Lower lobe of right lung (tissue), 2 donors: ENCODE measurements around the gene MALRD1. TPM values are rescaled to one million over a fixed set of nuclear protein-coding genes. Genes with fewer than 3 reads are reported as not detected.

Experiments used
- ATAC-seq, 2 donors: fragments of 200-7000 bp; cut with Tn5 transposase; one replicate each; pipeline ENCODE4 v1.9.1; 2020 to 2022; ENCODE audit warnings: mild to moderate bottlenecking in 2 of 2, moderate library complexity in 2 of 2
- DNase-seq: peaks from one replicate; pipeline ENCODE4 v3.0.0-alpha.2; 2020
- H3K27ac ChIP-seq: fragments of 200-600 bp; one replicate; pipeline ENCODE4 v1.8.0; 2022
- H3K27me3 ChIP-seq: fragments of 200-600 bp; one replicate; pipeline ENCODE4 v1.8.0; 2022; ENCODE audit warnings: low read depth
- H3K36me3 ChIP-seq: fragments of 200-600 bp; one replicate; pipeline ENCODE4 v1.8.0; 2022; ENCODE audit warnings: mild to moderate bottlenecking
- H3K4me1 ChIP-seq: fragments of 200-600 bp; one replicate; pipeline ENCODE4 v1.8.0; 2022
- H3K4me3 ChIP-seq: fragments of 200-600 bp; one replicate; pipeline ENCODE4 v1.8.0; 2022; ENCODE audit warnings: mild to moderate bottlenecking
- H3K9me3 ChIP-seq: fragments of 200-600 bp; one replicate; pipeline ENCODE4 v1.8.0; 2022
- intact Hi-C: fragments of 100-400 bp; cut with DNase I; formaldehyde crosslinking; loops from one replicate; pipeline ENCODE4 v1.11.0; 2022
- total RNA-seq: library from RNA; stranded (reverse); fragmentation: NEBNext Ultra II Directional; extraction: Animal tissue kit (Norgen Biotek cat#: 25700); gene quantifications from one replicate; pipeline ENCODE4 v1.2.1, GENCODE V29; 2021
- TF ChIP-seq, protein P1 (sequence below): fragments of 200-600 bp; IDR thresholded peaks from one replicate; pipeline ENCODE4 v1.8.0; 2022; ENCODE audit warnings: antibody characterized with exemption, mild to moderate bottlenecking
- donor health status: DM: no; HTN: yes; CAD: no; lungs with severe emphysema.

The MALRD1 gene
- total RNA-seq, 1 donor from 2014 or later = 6.0 TPM

DNA sequence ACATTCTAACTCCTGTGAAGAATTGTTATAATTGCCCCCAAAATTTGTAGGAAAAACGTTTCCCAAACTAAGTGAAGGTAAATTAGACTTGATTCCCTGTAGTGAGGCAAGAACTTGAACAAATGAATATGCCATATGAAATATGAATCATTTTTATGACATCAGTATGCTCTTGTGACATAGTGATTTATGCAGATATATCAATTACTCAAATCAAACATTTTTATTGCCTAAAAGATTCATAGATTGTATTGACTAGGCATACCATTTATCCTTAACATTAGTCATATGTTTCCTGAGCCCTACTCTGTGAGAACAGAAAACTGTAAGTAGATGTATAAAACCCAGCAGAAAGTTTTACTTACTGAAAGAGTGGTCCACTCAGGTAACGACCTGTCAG, 245.6 kb downstream of the MALRD1 start:
- H3K27me3 ChIP-seq = no peaks in the 10 kb centered on the region
- intact Hi-C loops = no loop called here

DNA sequence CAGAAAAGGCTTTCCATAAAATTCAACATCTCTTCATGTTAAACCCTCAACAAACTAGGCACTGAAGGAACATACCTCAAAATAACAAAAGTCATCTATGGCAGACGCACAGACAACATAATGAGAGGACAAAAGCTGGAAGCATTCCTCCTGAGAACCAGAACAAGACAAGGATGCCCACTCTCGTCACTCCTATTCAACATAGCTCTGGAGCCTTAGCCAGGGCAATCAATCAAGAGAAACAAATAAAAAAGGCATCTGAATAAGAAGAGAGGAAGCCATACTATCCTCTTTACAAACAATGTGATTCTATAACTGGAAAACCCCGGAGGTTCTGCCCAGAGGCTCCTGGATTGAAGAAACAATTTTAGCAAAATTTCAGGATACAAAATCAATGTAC, 251.0 kb downstream of the MALRD1 start:
- H3K27ac ChIP-seq = no peak overlapping the region
- no peaks in the 10 kb centered on the region for H3K36me3 ChIP-seq
- ATAC-seq (no peak), DNase-seq (no peak)
- no peaks in the 10 kb centered on the region for H3K9me3 ChIP-seq
- H3K27me3 ChIP-seq = no peaks in the 10 kb centered on the region
- H3K4me3 ChIP-seq = no peak overlapping the region
- intact Hi-C loops = no loop called here
- no peaks in the 10 kb centered on the region for H3K4me1 ChIP-seq
- TF ChIP-seq, protein P1, sequence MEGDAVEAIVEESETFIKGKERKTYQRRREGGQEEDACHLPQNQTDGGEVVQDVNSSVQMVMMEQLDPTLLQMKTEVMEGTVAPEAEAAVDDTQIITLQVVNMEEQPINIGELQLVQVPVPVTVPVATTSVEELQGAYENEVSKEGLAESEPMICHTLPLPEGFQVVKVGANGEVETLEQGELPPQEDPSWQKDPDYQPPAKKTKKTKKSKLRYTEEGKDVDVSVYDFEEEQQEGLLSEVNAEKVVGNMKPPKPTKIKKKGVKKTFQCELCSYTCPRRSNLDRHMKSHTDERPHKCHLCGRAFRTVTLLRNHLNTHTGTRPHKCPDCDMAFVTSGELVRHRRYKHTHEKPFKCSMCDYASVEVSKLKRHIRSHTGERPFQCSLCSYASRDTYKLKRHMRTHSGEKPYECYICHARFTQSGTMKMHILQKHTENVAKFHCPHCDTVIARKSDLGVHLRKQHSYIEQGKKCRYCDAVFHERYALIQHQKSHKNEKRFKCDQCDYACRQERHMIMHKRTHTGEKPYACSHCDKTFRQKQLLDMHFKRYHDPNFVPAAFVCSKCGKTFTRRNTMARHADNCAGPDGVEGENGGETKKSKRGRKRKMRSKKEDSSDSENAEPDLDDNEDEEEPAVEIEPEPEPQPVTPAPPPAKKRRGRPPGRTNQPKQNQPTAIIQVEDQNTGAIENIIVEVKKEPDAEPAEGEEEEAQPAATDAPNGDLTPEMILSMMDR = no peak

More for the DNA sequence above, 245.6 kb downstream of the MALRD1 start:
- no peak for ATAC-seq
- Histone ChIP-seq H3K9me3 (no peaks in the 10 kb centered on the region), H3K4me1 (no peaks in the 10 kb centered on the region), H3K27ac (no peak overlapping the region), H3K36me3 (no peaks in the 10 kb centered on the region), H3K4me3 (no peak overlapping the region)
- TF ChIP-seq, protein P1 = no peak
- no peak for DNase-seq

DNA sequence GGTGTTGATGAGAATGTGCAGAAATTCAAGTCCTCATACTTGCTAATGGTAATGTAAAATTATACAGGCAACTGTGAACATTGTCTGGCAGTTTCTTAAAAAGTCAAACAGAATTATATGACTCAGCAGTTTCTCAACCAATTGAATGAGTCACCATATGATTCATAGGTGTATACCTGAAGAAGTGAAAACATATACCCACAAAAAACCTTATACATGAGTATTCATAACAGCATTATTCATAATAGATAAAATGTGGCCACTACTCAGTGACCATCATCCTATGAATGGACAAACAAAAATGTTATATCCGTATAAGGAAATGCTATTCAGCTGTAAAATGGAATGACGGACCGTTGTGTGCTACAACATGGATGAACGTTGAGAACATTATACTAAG, 253.5 kb downstream of the MALRD1 start:
- no peaks in the 10 kb centered on the region for H3K27me3 ChIP-seq
- intact Hi-C loops = no loop called here
- no peak for ATAC-seq
- no peak overlapping the region for H3K4me3 ChIP-seq
- no peak for DNase-seq
- no peaks in the 10 kb centered on the region for H3K4me1 ChIP-seq
- H3K27ac ChIP-seq = no peak overlapping the region
- no peaks in the 10 kb centered on the region for H3K9me3 ChIP-seq
- no peaks in the 10 kb centered on the region for H3K36me3 ChIP-seq
- TF ChIP-seq, protein P1 = no peak

DNA sequence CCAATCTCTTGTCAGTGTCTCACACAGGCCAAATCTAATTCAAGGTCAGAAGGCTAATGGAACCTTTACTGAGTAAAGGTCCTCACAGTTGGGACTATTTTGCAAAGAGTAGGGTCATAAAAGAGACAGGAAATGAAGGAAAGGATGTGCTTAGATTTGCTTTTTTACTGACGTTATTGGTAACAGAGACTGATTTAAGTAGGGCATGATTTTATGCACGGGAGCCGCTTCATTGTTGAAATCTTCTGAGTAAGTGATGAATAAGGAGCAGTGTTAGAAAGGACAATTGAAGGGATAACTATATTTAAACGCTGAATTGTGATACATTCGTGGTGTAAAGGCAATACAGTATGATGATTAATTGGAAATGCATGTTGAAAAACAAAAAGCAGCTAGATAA, 261.5 kb downstream of the MALRD1 start:
- TF ChIP-seq, protein P1 = no peak
- no peaks in the 10 kb centered on the region for H3K36me3 ChIP-seq
- no peaks in the 10 kb centered on the region for H3K27me3 ChIP-seq
- intact Hi-C loops = no loop called here
- DNase-seq = no peak
- H3K9me3 ChIP-seq = no peaks in the 10 kb centered on the region
- H3K27ac ChIP-seq = no peak overlapping the region
- H3K4me3 ChIP-seq = no peak overlapping the region
- no peaks in the 10 kb centered on the region for H3K4me1 ChIP-seq
- ATAC-seq = no peak

DNA sequence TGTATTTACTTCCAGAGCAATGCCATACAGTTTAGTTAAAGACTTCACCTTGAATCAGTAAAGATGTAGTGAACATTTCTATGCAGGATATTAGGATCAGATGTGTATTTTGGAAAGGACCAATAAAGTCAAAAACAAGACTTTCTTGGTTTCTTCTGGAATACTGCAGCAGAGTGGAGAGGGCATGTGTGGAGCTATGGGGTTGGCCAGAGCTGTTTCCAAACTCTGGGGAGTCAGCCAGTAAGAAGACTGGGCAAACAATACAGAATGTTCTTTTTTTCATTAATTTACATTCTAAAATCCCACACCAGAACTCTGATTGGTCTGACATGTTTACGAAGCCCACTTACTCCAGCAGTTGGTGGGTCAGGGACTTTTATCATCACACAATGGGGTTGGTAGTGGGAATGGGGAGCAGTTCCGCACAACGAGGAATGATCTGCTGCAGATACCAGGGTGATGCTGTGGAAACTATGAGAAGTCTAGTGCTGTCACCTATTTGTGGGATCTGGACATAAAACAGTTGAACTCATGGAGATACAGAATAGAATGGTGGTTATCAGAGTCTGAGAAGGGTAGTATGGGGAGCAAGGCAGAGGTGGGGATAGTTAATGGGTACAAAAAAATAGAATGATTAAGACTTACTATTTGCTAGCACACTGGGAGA, 267.7 kb downstream of the MALRD1 start:
- no peak for DNase-seq
- H3K27me3 ChIP-seq = no peaks in the 10 kb centered on the region
- no peak overlapping the region for H3K4me3 ChIP-seq
- intact Hi-C loops = no loop called here
- no peaks in the 10 kb centered on the region for H3K4me1 ChIP-seq
- H3K9me3 ChIP-seq = no peaks in the 10 kb centered on the region
- TF ChIP-seq, protein P1 = no peak
- no peak for ATAC-seq
- no peaks in the 10 kb centered on the region for H3K36me3 ChIP-seq
- H3K27ac ChIP-seq = no peak overlapping the region
